ENCODE results near the gene EID2.

EID2 gene

DNA sequence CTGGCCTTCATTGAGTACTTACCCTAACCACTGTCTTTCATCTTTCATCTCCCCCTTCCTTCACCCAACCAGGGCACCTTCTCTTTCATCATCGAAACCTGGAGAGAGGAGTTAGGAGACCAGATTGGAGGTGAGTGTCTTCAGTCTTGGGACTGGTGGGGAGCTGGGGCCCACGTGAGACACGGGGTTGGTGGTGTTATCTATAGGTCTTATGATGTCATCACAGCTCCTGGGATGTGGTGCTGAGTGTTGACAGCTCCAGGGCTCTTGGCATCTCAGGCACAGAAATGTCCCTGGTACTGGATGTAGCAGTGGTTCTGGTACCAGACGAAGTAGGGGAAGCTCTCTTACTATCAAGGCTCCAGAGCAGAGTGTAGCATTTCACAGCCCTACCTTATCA lies 39.4 kb downstream of the EID2 start:
- DNase-seq, result no peak

- DNase-seq, result no peak
These were observed 40.0 kb downstream of the EID2 start for GRCh38 chr19:39499932-39500331.

DNA sequence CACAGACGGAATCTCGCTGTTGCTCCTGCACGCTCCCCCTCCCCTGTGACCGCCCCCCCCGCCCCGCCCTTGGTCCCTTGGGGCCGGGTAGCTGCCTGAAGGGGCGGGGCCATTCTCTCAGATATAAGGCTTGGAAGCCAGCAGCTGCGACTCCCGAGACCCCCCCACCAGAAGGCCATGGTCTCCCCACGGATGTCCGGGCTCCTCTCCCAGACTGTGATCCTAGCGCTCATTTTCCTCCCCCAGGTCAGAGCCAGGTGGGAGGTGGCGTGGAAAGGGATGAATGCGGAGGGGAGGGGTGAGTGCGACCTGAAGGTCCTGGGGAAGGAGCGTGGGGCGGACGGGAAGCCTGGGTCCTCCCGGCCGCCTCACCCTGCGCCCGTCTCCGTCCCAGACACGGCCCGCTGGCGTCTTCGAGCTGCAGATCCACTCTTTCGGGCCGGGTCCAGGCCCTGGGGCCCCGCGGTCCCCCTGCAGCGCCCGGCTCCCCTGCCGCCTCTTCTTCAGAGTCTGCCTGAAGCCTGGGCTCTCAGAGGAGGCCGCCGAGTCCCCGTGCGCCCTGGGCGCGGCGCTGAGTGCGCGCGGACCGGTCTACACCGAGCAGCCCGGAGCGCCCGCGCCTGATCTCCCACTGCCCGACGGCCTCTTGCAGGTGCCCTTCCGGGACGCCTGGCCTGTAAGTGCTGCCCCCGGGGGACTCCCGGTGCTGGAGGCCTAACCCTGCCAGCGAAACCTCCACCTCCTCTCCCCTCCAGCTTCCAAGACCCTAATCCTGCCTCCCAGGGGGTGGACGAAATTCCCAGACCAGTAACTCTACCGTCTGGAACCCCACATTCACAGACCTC lies 40.9 kb downstream of the EID2 start, which contains the start of gene DLL3:
TSS of gene DLL3 (plus strand) at position 150 of the 845 bp plus-strand sequence. CDS start at position 178, 28 bp downstream.
- no peak for DNase-seq

DNA sequence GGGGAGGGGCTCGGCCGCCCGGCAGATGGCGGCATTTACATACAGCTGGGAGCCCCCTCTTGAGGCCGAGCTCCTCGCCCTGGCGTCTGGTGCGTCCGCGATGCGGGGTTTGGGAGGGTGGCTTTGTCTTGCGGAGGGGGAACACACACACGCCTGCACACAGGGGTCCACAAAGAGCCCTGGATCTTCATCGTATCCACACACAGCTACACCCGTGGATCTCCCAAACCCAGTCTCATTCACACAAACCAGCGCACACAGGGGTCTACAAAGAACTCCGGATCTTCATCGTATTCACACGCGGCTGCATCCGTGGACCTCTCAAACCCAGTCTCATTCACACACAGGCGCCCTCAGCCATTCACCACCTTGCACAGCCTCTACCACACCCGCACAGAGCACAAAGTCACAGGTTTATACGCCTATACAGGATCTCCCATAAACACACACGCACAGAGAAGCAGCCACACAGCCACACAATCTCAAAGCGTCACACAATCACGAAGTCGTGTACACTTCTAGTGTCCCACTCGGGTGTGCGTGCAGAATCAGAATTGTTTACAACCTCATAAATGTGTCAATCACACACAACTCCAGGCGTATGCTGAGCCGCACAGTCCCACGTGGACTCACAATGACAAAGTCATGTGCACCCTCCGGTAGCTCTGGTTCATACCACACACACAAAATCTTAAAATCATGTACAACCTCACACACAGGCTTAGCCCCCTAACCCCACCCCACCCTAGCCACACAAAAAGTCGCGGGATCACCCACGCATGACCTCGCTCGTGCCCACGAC lies 41.8 kb downstream of the EID2 start:
- peak in 1 of 2 experiments; percentile 1 for DNase-seq

- no peak for DNase-seq
These were observed 42.3 kb downstream of the EID2 start for GRCh38 chr19:39497701-39497995.

GRCh38 chr19:39496063-39496462 lies 43.9 kb downstream of the EID2 start:
- no peak for DNase-seq

- DNase-seq, result no peak
These were observed 45.3 kb downstream of the EID2 start for GRCh38 chr19:39494661-39495060.

DNA sequence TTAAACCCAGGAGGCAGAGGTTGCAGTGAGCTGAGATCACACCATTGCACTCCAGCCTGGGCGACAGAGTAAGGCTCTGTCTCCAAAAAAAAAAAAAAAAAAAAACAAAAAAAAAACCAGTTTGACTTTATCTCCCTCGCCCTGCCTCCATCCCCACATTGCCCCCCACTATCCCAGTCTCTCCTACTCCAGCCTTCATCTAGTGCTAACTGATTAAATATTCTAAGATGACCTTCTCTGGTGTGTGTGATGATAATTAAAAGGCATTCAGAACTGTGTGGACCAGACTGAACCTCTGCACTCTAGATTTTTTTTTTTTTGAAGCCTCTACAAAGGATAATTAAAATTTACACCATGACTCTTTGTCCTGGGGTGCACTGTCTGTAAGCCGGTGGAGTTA lies 47.2 kb downstream of the EID2 start:
- no peak for DNase-seq

DNA sequence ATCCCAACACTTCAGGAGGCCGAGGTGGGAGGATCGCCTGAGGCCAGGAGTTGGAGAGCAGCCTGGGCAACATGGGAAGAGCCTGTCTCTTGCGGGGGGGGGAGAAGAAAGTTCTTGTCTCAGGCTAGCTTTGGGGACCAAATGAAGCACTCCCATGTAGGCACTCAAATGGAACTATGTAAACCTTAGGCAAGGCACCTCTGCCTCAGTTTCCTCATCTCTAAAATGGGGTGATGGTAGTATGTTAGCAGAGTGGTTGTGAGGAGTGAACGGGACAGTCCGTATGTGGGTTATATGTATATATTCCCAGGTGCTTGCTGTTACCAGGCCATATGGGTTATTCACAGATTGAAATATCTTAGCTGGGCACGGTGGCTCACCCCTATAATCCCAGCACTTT lies 47.7 kb downstream of the EID2 start:
- DNase-seq, result no peak

GRCh38 chr19:39489756-39490155 lies 50.2 kb downstream of the EID2 start:
- DNase-seq, result no peak

All from AML-193 (cell line).